ENCODE measurements around the gene PPP1R14D. TPM values are rescaled to one million over a fixed set of nuclear protein-coding genes. Genes with fewer than 3 reads are reported as not detected.
A peak's percentile ranks its signal among the peaks of the same experiment; 100 is the strongest.

PPP1R14D gene
- total RNA-seq, 4 donors from 2014 or later = 0.51 TPM; not detected in 3

DNA sequence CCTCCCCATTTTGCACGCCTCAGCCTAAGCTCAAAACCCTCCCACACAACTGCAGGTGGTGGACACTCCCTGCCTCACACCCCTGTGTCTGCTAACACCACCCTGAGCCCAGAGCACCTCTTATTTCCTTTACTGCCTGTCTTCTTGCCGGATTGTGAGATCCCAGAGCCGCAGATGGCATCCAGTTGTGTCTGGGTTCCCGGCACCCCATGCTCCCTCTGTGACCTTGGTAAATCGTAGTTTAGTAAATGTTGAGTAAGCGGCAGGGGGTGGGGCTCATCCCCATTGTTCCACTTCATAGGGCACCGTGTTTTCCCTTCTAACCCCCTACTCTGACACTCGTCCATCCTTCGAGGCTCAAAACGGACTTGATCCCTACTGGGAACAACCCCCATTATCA lies 30.2 kb upstream of the PPP1R14D start:
- TF ChIP-seq POLR2A (IDR thresholded peaks at IDR 0.05) (no peak), CTCF (IDR thresholded peaks at IDR 0.05 in 4 of 5, conservative IDR thresholded peaks at IDR 0.05 in 1 of 5) (no peak)
- Histone ChIP-seq H3K9me3 (no peaks in the 10 kb centered on the region), H3K4me1 (no peaks in the 10 kb centered on the region), H3K4me3 (no peak overlapping the region), H3K27me3 (no peaks in the 10 kb centered on the region), H3K27ac (no peak overlapping the region), H3K36me3 (no peaks in the 10 kb centered on the region)
- in situ Hi-C loops (cut with MboI; ENCODE audit: low sequenced_read_pairs in 4 of 4) = loop anchor here in 1 of 4 donors (5.0 kb wide), 1 partner anchor 34 kb away; the partner anchor contains the start of gene VPS18
- ATAC-seq = no peak
- no peak for DNase-seq
- intact Hi-C loops (cut with DNase I; ENCODE audit: low total_unique reads) = loop anchor here (2.0 kb wide), 1 partner anchor 326 kb away; no protein-coding TSS in a partner anchor

DNA sequence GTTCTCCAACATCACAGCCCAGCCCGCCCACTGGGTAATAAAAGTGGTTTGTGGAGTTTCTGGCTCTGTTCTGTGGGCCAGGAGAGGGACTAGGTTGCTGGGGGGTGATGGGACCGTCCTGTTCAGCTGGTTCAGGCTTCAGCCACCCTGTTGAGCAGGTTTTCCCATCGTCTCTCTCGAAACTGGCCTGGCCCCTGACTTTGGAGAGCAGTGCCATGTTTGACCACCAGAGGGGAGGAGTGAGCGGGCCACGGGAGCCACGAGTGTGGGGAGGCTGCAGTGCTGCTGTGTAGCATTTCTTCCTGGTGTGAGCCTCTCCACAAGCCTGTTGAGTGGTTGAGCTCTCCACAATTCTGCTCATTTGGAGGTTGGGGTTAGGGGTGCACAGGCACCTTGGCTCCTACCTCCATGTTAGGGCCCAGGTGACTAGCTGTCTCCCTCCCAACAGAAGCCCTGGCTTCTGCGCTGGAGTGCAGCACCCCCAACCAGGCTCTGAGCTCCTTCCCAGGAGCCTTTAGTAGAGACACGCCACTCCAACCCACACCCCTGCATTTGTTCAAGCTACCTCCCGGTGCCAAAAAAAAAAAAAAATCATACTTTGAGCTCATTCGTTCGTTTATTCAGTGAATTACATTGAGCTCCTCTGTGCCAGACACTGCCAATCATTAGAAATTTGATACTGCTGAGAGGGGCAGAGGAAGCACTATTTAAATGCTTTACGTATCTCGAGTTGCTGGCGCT lies 29.3 kb upstream of the PPP1R14D start:
- intact Hi-C loops (cut with DNase I; ENCODE audit: low total_unique reads) (loop anchor here (1.0 to 2.0 kb wide), 2 partner anchors 37 to 327 kb away; partner anchors contain the start of gene VPS18), in situ Hi-C loops (cut with MboI; ENCODE audit: low sequenced_read_pairs in 4 of 4) (loop anchor here in 1 of 4 donors (5.0 kb wide), 1 partner anchor 35 kb away; the partner anchor contains the start of gene VPS18)
- Histone ChIP-seq H3K4me1 (no peaks in the 10 kb centered on the region), H3K27ac (no peak overlapping the region), H3K27me3 (no peaks in the 10 kb centered on the region), H3K4me3 (no peak overlapping the region), H3K9me3 (no peaks in the 10 kb centered on the region), H3K36me3 (no peaks in the 10 kb centered on the region)
- ATAC-seq (peak; percentile 82 to 90), DNase-seq (peak in 1 of 2 donors; percentile 54)
- peak; percentile 76 to 93 (median 91) for TF ChIP-seq CTCF (IDR thresholded peaks at IDR 0.05 in 4 of 5, conservative IDR thresholded peaks at IDR 0.05 in 1 of 5)
- TF ChIP-seq POLR2A (IDR thresholded peaks at IDR 0.05) = no peak

DNA sequence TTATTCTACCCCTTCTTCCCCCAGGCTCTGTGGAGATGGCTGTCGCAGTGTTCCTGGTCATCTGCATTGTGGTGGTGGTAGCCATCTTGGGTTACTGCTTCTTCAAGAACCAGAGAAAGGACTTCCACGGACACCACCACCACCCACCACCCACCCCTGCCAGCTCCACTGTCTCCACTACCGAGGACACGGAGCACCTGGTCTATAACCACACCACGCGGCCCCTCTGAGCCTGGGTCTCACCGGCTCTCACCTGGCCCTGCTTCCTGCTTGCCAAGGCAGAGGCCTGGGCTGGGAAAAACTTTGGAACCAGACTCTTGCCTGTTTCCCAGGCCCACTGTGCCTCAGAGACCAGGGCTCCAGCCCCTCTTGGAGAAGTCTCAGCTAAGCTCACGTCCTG lies 28.2 kb upstream of the PPP1R14D start:
- no peak for DNase-seq
- no peaks in the 10 kb centered on the region for H3K36me3 ChIP-seq
- in situ Hi-C loops (cut with MboI; ENCODE audit: low sequenced_read_pairs in 4 of 4) = loop anchor here in 1 of 4 donors (5.0 kb wide), 1 partner anchor 36 kb away; the partner anchor contains the start of gene VPS18
- H3K4me1 ChIP-seq = no peaks in the 10 kb centered on the region
- no peaks in the 10 kb centered on the region for H3K9me3 ChIP-seq
- no peak overlapping the region for H3K4me3 ChIP-seq
- H3K27ac ChIP-seq = no peak overlapping the region
- no peak for ATAC-seq
- TF ChIP-seq POLR2A (IDR thresholded peaks at IDR 0.05) = no peak
- no peak for TF ChIP-seq CTCF (IDR thresholded peaks at IDR 0.05 in 4 of 5, conservative IDR thresholded peaks at IDR 0.05 in 1 of 5)
- intact Hi-C loops (cut with DNase I; ENCODE audit: low total_unique reads) = loop anchor here (1.0 kb wide), 1 partner anchor 38 kb away; the partner anchor contains the start of gene VPS18
- no peaks in the 10 kb centered on the region for H3K27me3 ChIP-seq

DNA sequence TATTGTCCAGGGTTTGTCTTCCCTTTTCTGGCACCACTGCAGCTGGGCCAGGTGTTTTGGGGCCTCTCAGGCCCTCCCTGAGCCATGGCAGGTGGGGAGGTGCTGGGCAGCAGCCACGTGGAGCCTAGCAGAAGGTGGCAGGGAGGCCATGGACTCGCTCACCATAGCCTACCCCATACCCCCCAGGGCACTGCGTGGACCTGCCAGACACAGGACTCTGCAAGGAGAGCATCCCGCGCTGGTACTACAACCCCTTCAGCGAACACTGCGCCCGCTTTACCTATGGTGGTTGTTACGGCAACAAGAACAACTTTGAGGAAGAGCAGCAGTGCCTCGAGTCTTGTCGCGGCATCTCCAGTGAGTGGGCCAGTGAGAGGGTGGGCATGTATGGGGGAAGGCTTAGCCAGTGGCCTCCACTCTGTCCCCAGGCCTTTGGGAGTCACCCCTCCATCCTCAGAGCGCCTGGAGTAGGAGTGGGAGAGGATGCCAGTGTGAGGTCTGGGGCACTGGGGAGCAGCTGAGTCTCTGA lies 27.3 kb upstream of the PPP1R14D start:
- Histone ChIP-seq H3K27me3 (no peaks in the 10 kb centered on the region), H3K4me3 (no peak overlapping the region), H3K4me1 (no peaks in the 10 kb centered on the region), H3K9me3 (no peaks in the 10 kb centered on the region), H3K27ac (no peak overlapping the region), H3K36me3 (no peaks in the 10 kb centered on the region)
- in situ Hi-C loops (cut with MboI; ENCODE audit: low sequenced_read_pairs in 4 of 4) (loop anchor here in 1 of 4 donors (5.0 kb wide), 1 partner anchor 37 kb away; the partner anchor contains the start of gene VPS18), intact Hi-C loops (cut with DNase I; ENCODE audit: low total_unique reads) (no loop called here)
- no peak for ATAC-seq
- no peak for DNase-seq
- no peak for TF ChIP-seq CTCF (IDR thresholded peaks at IDR 0.05 in 4 of 5, conservative IDR thresholded peaks at IDR 0.05 in 1 of 5)
- no peak for TF ChIP-seq POLR2A (IDR thresholded peaks at IDR 0.05)

Measured in gastrocnemius medialis (tissue), 4 donors.